A673 (cell line): ENCODE data around the gene PACSIN2. TPM values are rescaled to one million over a fixed set of nuclear protein-coding genes. Genes with fewer than 3 reads are reported as not detected.
A peak's percentile ranks its signal among the peaks of the same experiment; 100 is the strongest.

ENCODE experiments used
- BruUV-seq: library from RNA; stranded (reverse); fragments of 400-500 nt; replicated peaks from 2 replicates; lab custom pipeline; 2021; lab: Mats Ljungman, UMichigan
- CTCF ChIA-PET: fragments of 300-600 bp; sonication (Branson Sonifier 250); formaldehyde crosslinking; loops from one replicate; lab custom pipeline; 2022; ENCODE audit warnings: antibody characterized with exemption; lab: Charles Lee
- POLR2A ChIA-PET: fragments of 300-600 bp; sonication (Branson Sonifier 250); formaldehyde crosslinking; loops from one replicate; lab custom pipeline; 2022; ENCODE audit warnings: antibody characterized with exemption; ENCODE audit not compliant: low non-redundant PET; lab: Charles Lee
- DNase-seq: peaks from one replicate; pipeline ENCODE4 v3.0.0-alpha.2; 2015; ENCODE audit warnings: low spot score
- H3K27ac ChIP-seq: fragments of 200-600 bp; sonication (generic); 2 replicates; pipeline ENCODE4 v1.5.1; 2016; ENCODE audit warnings: mixed run types, low read depth, mild to moderate bottlenecking, mixed read lengths, antibody characterized with exemption, low read length; ENCODE audit not compliant: poor library complexity, severe bottlenecking
- H3K27me3 ChIP-seq: fragments of 200-600 bp; sonication (generic); replicated peaks from 2 replicates; pipeline ENCODE4 v1.6.1; 2017; ENCODE audit warnings: mixed run types, low read depth, mild to moderate bottlenecking, mixed read lengths, antibody characterized with exemption, low read length; ENCODE audit not compliant: insufficient read depth, poor library complexity
- H3K36me3 ChIP-seq: fragments of 200-600 bp; sonication (generic); 2 replicates; pipeline ENCODE4 v1.6.1; 2016; ENCODE audit warnings: mixed run types, mild to moderate bottlenecking, mixed read lengths, antibody characterized with exemption, low read length; ENCODE audit not compliant: insufficient read depth, poor library complexity, severe bottlenecking
- H3K4me1 ChIP-seq: fragments of 200-600 bp; sonication (generic); 2 replicates; pipeline ENCODE4 v1.6.1; 2017; ENCODE audit warnings: mixed run types, mild to moderate bottlenecking, mixed read lengths, antibody characterized with exemption, low read length; ENCODE audit not compliant: insufficient read depth, poor library complexity, severe bottlenecking
- H3K4me3 ChIP-seq: fragments of 200-600 bp; sonication (generic); 2 replicates; pipeline ENCODE4 v1.5.1; 2016; ENCODE audit warnings: low read depth, mixed run types, mild to moderate bottlenecking, mixed read lengths, low read length; ENCODE audit not compliant: poor library complexity, severe bottlenecking
- H3K9me3 ChIP-seq: fragments of 200-600 bp; sonication (generic); 2 replicates; pipeline ENCODE4 v1.6.1; 2016; ENCODE audit warnings: mixed run types, low read depth, mild to moderate bottlenecking, mixed read lengths, antibody characterized with exemption, low read length; ENCODE audit not compliant: poor library complexity, severe bottlenecking
- CTCF ChIP-seq: fragments of 300-800, 200-600 bp; sonication (generic); conservative IDR thresholded peaks from 2 replicates; pipeline ENCODE4 v1.5.1; 2017; ENCODE audit warnings: low read depth, mild to moderate bottlenecking, antibody characterized with exemption, low read length, moderate library complexity, mixed read lengths
- EZH2 ChIP-seq: fragments of 200-600 bp; sonication (generic); IDR thresholded peaks from 2 replicates; pipeline ENCODE4 v1.6.1; 2017; ENCODE audit warnings: borderline replicate concordance, low read depth, mild to moderate bottlenecking, mixed read lengths, antibody characterized with exemption, low read length; ENCODE audit not compliant: poor library complexity, severe bottlenecking
- intact Hi-C: fragments of 100-400 bp; cut with micrococcal nuclease; formaldehyde crosslinking; loops from one replicate; pipeline ENCODE4 v1.10.0; 2022; ENCODE audit not compliant: unreplicated experiment
- total RNA-seq: library from RNA; stranded (reverse); gene quantifications from 2 replicates; pipeline ENCODE4 v1.2.3, GENCODE V29; 2021

The PACSIN2 gene
- total RNA-seq, 1 experiment from 2014 or later = 51.8 TPM

GRCh38 chr22:42863349-42863961 lies 151.5 kb downstream of the PACSIN2 start:
- no peaks in the 10 kb centered on the region for H3K27me3 ChIP-seq
- POLR2A ChIA-PET = no interaction called here
- intact Hi-C loops = loop anchor here (5.0 to 10.0 kb wide), 2 partner anchors 156 to 171 kb away; no protein-coding TSS in a partner anchor

GRCh38 chr22:42862045-42862734 lies 152.8 kb downstream of the PACSIN2 start:
- no TSS peak for BruUV-seq
- intact Hi-C loops = loop anchor here (5.0 to 10.0 kb wide), 2 partner anchors 155 to 173 kb away; no protein-coding TSS in a partner anchor
- H3K9me3 ChIP-seq = no peaks in the 10 kb centered on the region
- POLR2A ChIA-PET = no interaction called here
- no peak overlapping the region for H3K4me3 ChIP-seq
- CTCF ChIA-PET = no interaction called here
- no peak overlapping the region for H3K27ac ChIP-seq
- no peaks in the 10 kb centered on the region for H3K36me3 ChIP-seq
- no peaks in the 10 kb centered on the region for H3K27me3 ChIP-seq
- TF ChIP-seq EZH2 (no peak), CTCF (no peak)
- peaks cover 15% of the 10 kb centered on the region for H3K4me1 ChIP-seq
- no peak for DNase-seq

More at GRCh38 chr22:42863349-42863961, 151.5 kb downstream of the PACSIN2 start:
- H3K36me3 ChIP-seq = no peaks in the 10 kb centered on the region
- H3K27ac ChIP-seq = no peak overlapping the region
- H3K4me1 ChIP-seq = peaks cover 15% of the 10 kb centered on the region
- no peak overlapping the region for H3K4me3 ChIP-seq
- BruUV-seq = no TSS peak
- no peaks in the 10 kb centered on the region for H3K9me3 ChIP-seq
- peak; percentile 87 for DNase-seq
- no peak for TF ChIP-seq CTCF
- no peak for TF ChIP-seq EZH2
- CTCF ChIA-PET = no interaction called here

DNA sequence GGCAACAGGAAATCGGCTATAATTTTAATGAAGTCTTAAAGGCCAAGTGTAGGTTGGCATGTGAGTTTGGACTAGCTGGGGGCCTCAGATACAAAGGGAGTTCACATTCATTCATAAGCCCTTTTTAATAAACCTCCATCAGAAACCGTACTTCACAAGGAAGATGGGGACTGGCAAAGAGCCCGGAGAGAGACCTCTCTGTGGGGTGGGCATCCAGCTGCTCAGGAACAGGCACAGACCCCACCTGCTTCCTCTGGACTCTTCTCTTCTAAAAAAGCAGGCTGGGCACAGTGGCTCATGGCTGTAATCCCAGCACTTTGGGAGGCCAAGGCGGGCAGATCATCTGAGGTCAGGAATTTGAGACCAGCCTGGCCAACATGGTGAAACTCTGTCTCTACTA lies 154.0 kb downstream of the PACSIN2 start:
- H3K27ac ChIP-seq = peak overlapping the region; percentile 21
- ChIA-PET CTCF (no interaction called here), POLR2A (no interaction called here)
- H3K9me3 ChIP-seq = no peaks in the 10 kb centered on the region
- peaks cover 18% of the 10 kb centered on the region for H3K4me1 ChIP-seq
- H3K27me3 ChIP-seq = no peaks in the 10 kb centered on the region
- BruUV-seq = no TSS peak
- TF ChIP-seq CTCF = no peak
- TF ChIP-seq EZH2 = no peak
- peak; percentile 45 for DNase-seq
- no peak overlapping the region for H3K4me3 ChIP-seq
- intact Hi-C loops = loop anchor here (5.0 to 10.0 kb wide), 2 partner anchors 154 to 174 kb away; no protein-coding TSS in a partner anchor
- no peaks in the 10 kb centered on the region for H3K36me3 ChIP-seq
